ENCODE results near the gene PLEK2.

PLEK2 gene

DNA sequence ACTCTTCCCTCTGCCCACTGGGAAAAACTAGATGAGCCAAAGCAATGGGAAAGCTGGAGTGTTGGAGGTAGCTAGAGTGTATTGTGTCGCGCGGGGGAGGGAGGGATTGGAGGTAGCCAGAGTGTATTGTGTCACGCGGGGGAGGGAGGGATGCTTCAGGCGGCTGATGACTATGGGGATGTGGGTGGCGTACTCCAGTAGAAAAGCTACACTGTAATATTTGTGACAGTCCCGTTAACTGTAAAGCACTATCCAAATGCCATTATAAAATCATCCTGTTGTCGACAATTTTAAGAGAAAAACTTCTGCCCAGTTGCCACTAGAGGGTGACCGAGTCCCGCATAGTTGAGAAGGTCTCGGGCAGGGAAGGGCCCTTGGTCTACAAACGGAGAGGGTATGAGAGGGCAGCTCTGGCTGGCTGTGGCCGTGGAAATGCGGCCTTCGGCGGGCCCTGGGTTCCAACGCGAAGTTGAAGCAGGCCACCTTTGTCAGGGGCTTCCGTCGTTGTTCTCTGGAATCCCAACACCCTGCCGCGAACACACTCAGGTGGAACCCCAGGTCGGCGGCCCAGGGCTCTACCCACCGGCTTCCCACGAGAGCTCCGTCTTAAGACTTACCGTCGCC lies 15.1 kb upstream of the PLEK2 start (continued):
- TF ChIP-seq TOX (CRISPR knock-in tag; IDR thresholded peaks at IDR 0.05; ENCODE audit: borderline replicate concordance) (no peak), CSDC2 (CRISPR knock-in tag; IDR thresholded peaks at IDR 0.05) (no peak), OSR1 (CRISPR knock-in tag; IDR thresholded peaks at IDR 0.05) (no peak), BACH2 (CRISPR knock-in tag; IDR thresholded peaks at IDR 0.05; ENCODE audit: borderline replicate concordance) (no peak), SNAI2 (CRISPR knock-in tag; IDR thresholded peaks at IDR 0.05) (no peak)
- TF ChIP-seq, protein P1, sequence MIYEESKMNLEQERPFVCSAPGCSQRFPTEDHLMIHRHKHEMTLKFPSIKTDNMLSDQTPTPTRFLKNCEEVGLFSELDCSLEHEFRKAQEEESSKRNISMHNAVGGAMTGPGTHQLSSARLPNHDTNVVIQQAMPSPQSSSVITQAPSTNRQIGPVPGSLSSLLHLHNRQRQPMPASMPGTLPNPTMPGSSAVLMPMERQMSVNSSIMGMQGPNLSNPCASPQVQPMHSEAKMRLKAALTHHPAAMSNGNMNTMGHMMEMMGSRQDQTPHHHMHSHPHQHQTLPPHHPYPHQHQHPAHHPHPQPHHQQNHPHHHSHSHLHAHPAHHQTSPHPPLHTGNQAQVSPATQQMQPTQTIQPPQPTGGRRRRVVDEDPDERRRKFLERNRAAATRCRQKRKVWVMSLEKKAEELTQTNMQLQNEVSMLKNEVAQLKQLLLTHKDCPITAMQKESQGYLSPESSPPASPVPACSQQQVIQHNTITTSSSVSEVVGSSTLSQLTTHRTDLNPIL (CRISPR knock-in tag; IDR thresholded peaks at IDR 0.05; ENCODE audit: low read depth) = no peak
- TF ChIP-seq, protein P2, sequence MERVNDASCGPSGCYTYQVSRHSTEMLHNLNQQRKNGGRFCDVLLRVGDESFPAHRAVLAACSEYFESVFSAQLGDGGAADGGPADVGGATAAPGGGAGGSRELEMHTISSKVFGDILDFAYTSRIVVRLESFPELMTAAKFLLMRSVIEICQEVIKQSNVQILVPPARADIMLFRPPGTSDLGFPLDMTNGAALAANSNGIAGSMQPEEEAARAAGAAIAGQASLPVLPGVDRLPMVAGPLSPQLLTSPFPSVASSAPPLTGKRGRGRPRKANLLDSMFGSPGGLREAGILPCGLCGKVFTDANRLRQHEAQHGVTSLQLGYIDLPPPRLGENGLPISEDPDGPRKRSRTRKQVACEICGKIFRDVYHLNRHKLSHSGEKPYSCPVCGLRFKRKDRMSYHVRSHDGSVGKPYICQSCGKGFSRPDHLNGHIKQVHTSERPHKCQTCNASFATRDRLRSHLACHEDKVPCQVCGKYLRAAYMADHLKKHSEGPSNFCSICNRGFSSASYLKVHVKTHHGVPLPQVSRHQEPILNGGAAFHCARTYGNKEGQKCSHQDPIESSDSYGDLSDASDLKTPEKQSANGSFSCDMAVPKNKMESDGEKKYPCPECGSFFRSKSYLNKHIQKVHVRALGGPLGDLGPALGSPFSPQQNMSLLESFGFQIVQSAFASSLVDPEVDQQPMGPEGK (CRISPR knock-in tag; IDR thresholded peaks at IDR 0.05; ENCODE audit: borderline replicate concordance) = no peak

- TF ChIP-seq ZNF8 (CRISPR knock-in tag; IDR thresholded peaks at IDR 0.05) = no peak
- no peak for TF ChIP-seq PPARA (CRISPR knock-in tag; IDR thresholded peaks at IDR 0.05; ENCODE audit: borderline replicate concordance)
- TF ChIP-seq POU6F1 (CRISPR knock-in tag; IDR thresholded peaks at IDR 0.05; ENCODE audit: borderline replicate concordance, low read depth) = no peak
- TF ChIP-seq, protein P1 (CRISPR knock-in tag; IDR thresholded peaks at IDR 0.05; ENCODE audit: low read depth) = no peak
- TF ChIP-seq GLIS3 (CRISPR knock-in tag; IDR thresholded peaks at IDR 0.05) = no peak
- no peak for TF ChIP-seq TCF4 (CRISPR knock-in tag; IDR thresholded peaks at IDR 0.05; ENCODE audit: borderline replicate concordance)
- no peak for ATAC-seq
These were observed 14.2 kb upstream of the PLEK2 start for GRCh38 chr14:67426161-67426560.

DNA sequence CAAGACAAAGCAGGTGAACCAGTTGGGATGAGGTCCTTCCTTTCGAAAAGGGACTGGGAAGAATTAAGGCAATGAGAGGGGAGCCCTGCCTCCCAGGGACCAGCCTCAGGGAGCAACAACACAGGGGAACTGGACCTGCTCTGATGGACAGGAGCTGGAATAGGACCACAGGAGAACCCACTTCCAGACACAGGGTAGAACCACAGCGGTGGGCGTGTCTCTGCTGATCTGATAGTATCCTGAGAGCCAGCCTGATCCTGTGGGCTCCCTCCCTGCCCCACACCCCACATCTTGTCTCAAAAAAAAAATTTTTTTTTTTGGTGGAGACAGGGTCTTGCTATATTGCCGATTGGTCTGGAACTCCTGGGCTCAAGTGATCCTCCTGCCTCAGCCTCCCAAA lies 13.6 kb upstream of the PLEK2 start:
- TF ChIP-seq CSDC2 (CRISPR knock-in tag; IDR thresholded peaks at IDR 0.05) (no peak), ARNTL (CRISPR knock-in tag; IDR thresholded peaks at IDR 0.05; ENCODE audit: borderline replicate concordance, low read depth) (no peak), TOX (CRISPR knock-in tag; IDR thresholded peaks at IDR 0.05; ENCODE audit: borderline replicate concordance) (no peak), RARB (CRISPR knock-in tag; IDR thresholded peaks at IDR 0.05) (no peak), PPARA (CRISPR knock-in tag; IDR thresholded peaks at IDR 0.05; ENCODE audit: borderline replicate concordance) (no peak), BACH2 (CRISPR knock-in tag; IDR thresholded peaks at IDR 0.05; ENCODE audit: borderline replicate concordance) (no peak), POU6F1 (CRISPR knock-in tag; IDR thresholded peaks at IDR 0.05; ENCODE audit: borderline replicate concordance, low read depth) (no peak), ISL1 (CRISPR knock-in tag; IDR thresholded peaks at IDR 0.05) (no peak), GLIS3 (CRISPR knock-in tag; IDR thresholded peaks at IDR 0.05) (no peak), ZNF70 (CRISPR knock-in tag; IDR thresholded peaks at IDR 0.05) (no peak), ZFP30 (CRISPR knock-in tag; IDR thresholded peaks at IDR 0.05) (no peak), ZFP3 (CRISPR knock-in tag; IDR thresholded peaks at IDR 0.05) (no peak), CSRNP3 (CRISPR knock-in tag; IDR thresholded peaks at IDR 0.05) (no peak), ESRRG (CRISPR knock-in tag; IDR thresholded peaks at IDR 0.05) (no peak), TCF4 (CRISPR knock-in tag; IDR thresholded peaks at IDR 0.05; ENCODE audit: borderline replicate concordance) (no peak)
- TF ChIP-seq, protein P1 (CRISPR knock-in tag; IDR thresholded peaks at IDR 0.05; ENCODE audit: low read depth) = no peak
- TF ChIP-seq, protein P2 (CRISPR knock-in tag; IDR thresholded peaks at IDR 0.05; ENCODE audit: borderline replicate concordance) = no peak
- no peak for ATAC-seq
